Mesothelial cell of epicardium (in vitro differentiated cells): ENCODE results near the gene LRMDA. TPM values are rescaled to one million over a fixed set of nuclear protein-coding genes. Genes with fewer than 3 reads are reported as not detected.

ENCODE experiments used
- DNase-seq, 2 experiments: peaks; one replicate each; pipeline ENCODE4 v3.0.0; 2021; ENCODE audit warnings: low spot score in 2 of 2; ENCODE audit not compliant: unreplicated experiment in 2 of 2
- H3K27ac Mint-ChIP-seq: 2 replicates; pipeline ENCODE4 v1.8.0; 2021; ENCODE audit warnings: mixed read lengths
- H3K27me3 Mint-ChIP-seq: 2 replicates; pipeline ENCODE4 v1.8.0; 2021; ENCODE audit warnings: low read depth, mixed read lengths
- H3K36me3 Mint-ChIP-seq: 2 replicates; pipeline ENCODE4 v1.8.0; 2021; ENCODE audit warnings: mixed read lengths
- H3K4me1 Mint-ChIP-seq: 2 replicates; pipeline ENCODE4 v1.8.0; 2021; ENCODE audit warnings: mixed read lengths
- H3K4me3 Mint-ChIP-seq: 2 replicates; pipeline ENCODE4 v1.8.0; 2021; ENCODE audit warnings: mild to moderate bottlenecking, moderate library complexity, mixed read lengths
- H3K9me3 Mint-ChIP-seq: 2 replicates; pipeline ENCODE4 v1.8.0; 2021; ENCODE audit warnings: mixed read lengths
- total RNA-seq: library from RNA; stranded (reverse); gene quantifications from 3 replicates; pipeline ENCODE4 v1.2.1, GENCODE V29; 2021
- TF ChIP-seq, protein P1 (sequence below): fragments of 200-600 bp; sonication (generic); IDR thresholded peaks from one replicate; pipeline ENCODE4 v1.5.0; 2021; ENCODE audit warnings: antibody characterized with exemption; ENCODE audit not compliant: unreplicated experiment

LRMDA gene
- total RNA-seq, 1 donor from 2014 or later, result 2.0 TPM

DNA sequence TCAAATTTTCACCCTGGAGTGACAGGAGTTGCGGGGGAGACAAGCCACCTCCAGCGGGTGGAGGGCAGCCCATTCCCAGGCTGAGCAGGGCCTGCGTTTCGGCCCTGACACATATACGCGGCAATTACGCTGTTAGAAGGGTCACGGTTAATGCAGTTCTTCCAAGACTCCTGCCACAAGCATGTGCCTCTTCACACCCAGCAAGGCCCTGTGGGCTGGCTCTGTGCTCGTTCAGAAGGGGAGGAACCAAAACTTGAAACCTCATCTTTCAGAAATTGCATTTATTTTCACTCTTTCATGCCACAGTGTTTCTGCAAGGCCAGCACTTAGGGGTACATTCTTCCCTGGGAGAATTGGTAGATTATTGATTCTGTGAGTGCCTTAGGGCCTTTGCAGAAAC is 24.7 kb downstream of the LRMDA start:
- no peak for DNase-seq
- Mint-ChIP-seq H3K4me1 (peaks cover 20% of the 10 kb centered on the region), H3K9me3 (no peaks in the 10 kb centered on the region), H3K27ac (no peak overlapping the region), H3K4me3 (no peak overlapping the region), H3K27me3 (peaks cover 76% of the 10 kb centered on the region), H3K36me3 (no peaks in the 10 kb centered on the region)
- TF ChIP-seq, protein P1, sequence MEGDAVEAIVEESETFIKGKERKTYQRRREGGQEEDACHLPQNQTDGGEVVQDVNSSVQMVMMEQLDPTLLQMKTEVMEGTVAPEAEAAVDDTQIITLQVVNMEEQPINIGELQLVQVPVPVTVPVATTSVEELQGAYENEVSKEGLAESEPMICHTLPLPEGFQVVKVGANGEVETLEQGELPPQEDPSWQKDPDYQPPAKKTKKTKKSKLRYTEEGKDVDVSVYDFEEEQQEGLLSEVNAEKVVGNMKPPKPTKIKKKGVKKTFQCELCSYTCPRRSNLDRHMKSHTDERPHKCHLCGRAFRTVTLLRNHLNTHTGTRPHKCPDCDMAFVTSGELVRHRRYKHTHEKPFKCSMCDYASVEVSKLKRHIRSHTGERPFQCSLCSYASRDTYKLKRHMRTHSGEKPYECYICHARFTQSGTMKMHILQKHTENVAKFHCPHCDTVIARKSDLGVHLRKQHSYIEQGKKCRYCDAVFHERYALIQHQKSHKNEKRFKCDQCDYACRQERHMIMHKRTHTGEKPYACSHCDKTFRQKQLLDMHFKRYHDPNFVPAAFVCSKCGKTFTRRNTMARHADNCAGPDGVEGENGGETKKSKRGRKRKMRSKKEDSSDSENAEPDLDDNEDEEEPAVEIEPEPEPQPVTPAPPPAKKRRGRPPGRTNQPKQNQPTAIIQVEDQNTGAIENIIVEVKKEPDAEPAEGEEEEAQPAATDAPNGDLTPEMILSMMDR, result no peak

DNA sequence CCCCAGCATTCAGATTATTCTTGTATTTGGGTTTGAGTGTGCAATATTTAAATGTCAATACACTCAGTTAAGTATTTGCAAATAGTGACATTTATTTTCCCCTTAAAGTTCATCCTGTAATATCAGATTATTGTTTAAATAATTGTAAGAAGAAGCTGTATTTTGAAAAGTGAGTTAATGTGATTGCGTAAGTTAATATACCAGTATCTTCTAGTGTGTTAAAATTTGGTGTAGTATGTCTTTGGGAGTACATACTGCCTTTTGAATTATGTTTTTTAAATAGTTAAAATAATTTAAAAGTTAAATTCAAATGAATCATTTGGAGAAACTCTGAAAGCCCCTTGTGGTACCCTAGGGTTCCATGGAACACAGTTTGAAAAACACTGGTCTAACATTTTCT is 28.6 kb downstream of the LRMDA start:
- no peaks in the 10 kb centered on the region for H3K36me3 Mint-ChIP-seq
- no peak overlapping the region for H3K27ac Mint-ChIP-seq
- H3K9me3 Mint-ChIP-seq, result no peaks in the 10 kb centered on the region
- TF ChIP-seq, protein P1, result no peak
- H3K27me3 Mint-ChIP-seq, result peaks cover 50% of the 10 kb centered on the region
- peaks cover 28% of the 10 kb centered on the region for H3K4me1 Mint-ChIP-seq
- DNase-seq, result no peak
- no peak overlapping the region for H3K4me3 Mint-ChIP-seq

DNA sequence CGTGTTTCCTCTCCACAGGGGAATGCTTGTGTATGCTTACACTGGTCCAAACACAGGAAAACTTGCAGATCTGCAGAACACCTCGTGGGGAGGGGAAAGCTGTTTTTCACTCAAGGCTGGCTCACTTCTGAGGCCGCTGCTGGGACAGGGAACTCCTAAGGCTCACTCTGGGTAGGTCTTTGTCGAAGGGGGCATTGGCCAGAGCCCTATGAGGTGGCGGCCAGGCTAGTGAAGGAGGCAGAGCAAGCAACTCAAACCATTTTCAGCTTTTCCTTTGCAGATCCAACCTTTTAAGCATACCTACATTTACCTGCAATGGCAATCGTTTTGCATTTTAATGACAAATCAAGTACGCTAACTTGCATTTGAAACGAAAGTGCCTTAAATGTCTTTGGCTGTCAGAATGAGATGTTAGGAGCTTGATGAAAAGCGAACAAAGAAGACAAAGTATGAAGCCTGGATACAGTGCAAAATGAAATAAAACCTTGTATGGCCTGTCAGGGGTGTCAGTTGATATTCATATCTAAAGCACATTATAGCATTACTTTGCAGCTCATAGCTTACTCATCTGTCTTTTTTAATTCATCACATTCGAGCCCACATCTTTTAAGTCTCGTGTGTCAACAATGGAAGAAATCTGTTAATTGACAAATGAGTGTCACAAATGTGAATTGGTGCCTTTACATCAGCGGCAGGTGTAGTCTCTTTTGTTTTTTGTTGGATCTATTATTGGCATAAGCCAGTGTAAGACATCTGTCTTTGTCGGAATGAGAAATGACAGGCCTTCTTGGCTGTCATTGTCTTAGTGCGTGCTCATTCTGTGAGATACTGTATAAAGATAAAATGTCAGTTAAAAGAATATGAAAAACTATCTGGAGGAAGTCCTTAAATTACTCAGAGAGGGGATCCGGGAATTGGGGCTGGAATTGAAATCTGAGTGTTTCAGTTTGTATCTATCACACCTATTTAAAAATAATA is 30.5 kb downstream of the LRMDA start:
- H3K9me3 Mint-ChIP-seq, result no peaks in the 10 kb centered on the region
- peaks cover 42% of the 10 kb centered on the region for H3K27me3 Mint-ChIP-seq

DNA sequence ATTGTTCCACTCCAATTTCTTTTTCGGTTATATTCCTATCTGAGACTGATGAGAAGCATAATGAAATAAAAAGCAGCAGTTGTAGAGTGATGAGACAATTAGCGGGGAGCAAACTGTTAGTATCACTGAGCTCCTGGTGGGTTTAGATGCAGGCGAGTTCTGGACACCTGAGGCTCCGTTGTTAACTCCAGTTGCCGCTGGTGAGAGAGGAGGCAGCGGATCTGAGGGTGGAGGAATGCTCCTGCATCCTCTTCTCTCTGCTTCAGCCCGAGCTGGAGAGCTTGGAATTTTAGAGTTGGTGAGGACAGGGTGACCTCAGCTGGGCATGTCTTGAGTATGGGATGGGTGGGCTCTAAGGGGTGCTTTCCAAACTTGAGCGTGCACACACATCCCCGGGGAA is 31.4 kb downstream of the LRMDA start:
- TF ChIP-seq, protein P1, result no peak
- no peak for DNase-seq

More for the DNA sequence above, 30.5 kb downstream of the LRMDA start:
- Mint-ChIP-seq H3K4me3 (no peak overlapping the region), H3K27ac (no peak overlapping the region), H3K36me3 (no peaks in the 10 kb centered on the region), H3K4me1 (peaks cover 45% of the 10 kb centered on the region)
- TF ChIP-seq, protein P1, result no peak
- no peak for DNase-seq

DNA sequence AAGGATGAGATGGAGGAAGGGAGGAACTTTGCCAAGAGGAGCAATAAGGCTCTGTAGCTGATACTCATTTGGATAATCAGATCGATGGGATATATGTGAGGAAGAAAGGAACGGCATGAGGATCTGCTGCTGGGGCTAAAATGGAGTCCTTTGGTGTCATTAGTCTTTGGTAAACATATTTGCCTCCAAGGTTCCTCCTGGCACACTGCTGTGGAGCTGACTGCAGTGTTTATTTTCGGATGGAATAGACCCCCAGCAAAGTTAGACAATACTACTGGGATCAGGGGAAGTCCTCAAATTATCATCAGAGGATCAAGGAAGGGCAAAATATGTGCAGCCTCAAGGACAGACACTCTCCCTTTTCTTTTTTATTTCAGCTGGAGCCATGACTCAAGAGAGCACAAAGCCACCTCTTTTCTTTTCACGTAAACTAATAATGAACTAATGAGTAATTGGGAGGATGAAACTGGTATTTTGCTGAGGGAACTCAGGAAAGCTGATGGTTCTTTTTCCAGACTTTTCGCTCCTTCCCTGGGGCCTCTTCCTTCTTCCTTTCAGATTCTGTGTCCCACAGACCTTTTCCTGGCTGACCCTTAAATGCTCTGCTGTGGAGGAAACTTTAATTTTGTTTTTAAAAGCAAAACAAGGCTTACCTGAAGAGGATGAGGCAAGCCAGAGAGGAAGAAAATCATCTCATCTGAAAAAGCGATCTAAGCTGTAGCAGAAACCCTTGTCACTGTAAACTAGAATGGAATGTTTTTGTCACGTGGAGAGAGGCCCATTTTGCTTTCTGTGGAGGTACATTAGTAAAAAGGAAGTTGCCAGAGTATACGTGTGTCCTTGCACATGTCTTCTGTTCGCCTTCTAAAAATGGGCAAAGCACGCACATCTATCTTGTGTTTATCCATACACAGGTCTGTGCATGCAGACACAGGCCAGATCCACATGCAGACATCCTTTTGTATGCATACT is 33.3 kb downstream of the LRMDA start:
- Mint-ChIP-seq H3K27me3 (peaks cover 18% of the 10 kb centered on the region), H3K4me3 (no peak overlapping the region), H3K9me3 (no peaks in the 10 kb centered on the region), H3K4me1 (peaks cover 56% of the 10 kb centered on the region), H3K27ac (peak overlapping the region; percentile 88), H3K36me3 (no peaks in the 10 kb centered on the region)
- TF ChIP-seq, protein P1, result no peak
- DNase-seq, result no peak

More for the DNA sequence above, 31.4 kb downstream of the LRMDA start:
- Mint-ChIP-seq H3K9me3 (no peaks in the 10 kb centered on the region), H3K27me3 (peaks cover 34% of the 10 kb centered on the region), H3K4me1 (peaks cover 42% of the 10 kb centered on the region), H3K27ac (no peak overlapping the region), H3K4me3 (no peak overlapping the region), H3K36me3 (no peaks in the 10 kb centered on the region)
